HEK293 (cell line): ENCODE measurements around the gene HIVEP2.

Experiments used
- BCL11B ChIP-seq: fragments of 450-650 bp; formaldehyde crosslinking; IDR thresholded peaks from 2 replicates; pipeline ENCODE4 v1.5.1; 2016; ENCODE audit warnings: low read depth, missing biosample characterization, missing genetic modification characterization
- GLIS2 ChIP-seq: fragments of 450-650 bp; formaldehyde crosslinking; IDR thresholded peaks from 2 replicates; pipeline ENCODE4 v1.5.1; 2016; ENCODE audit warnings: missing biosample characterization, missing genetic modification characterization
- IKZF3 ChIP-seq: fragments of 450-650 bp; IDR thresholded peaks from 2 replicates; pipeline ENCODE4 v1.5.0; 2018; ENCODE audit warnings: missing biosample characterization, mild to moderate bottlenecking, missing genetic modification characterization, moderate library complexity
- KLF16 ChIP-seq: fragments of 450-650 bp; formaldehyde crosslinking; IDR thresholded peaks from 2 replicates; pipeline ENCODE4 v1.5.1; 2017; ENCODE audit warnings: missing biosample characterization, missing genetic modification characterization
- MEIS1 ChIP-seq: sonication (generic); formaldehyde crosslinking; IDR thresholded peaks from 2 replicates; pipeline ENCODE4 v1.8.1; 2022; ENCODE audit warnings: missing genetic modification reagents, mild to moderate bottlenecking, borderline replicate concordance
- MYNN ChIP-seq: fragments of 450-650 bp; formaldehyde crosslinking; IDR thresholded peaks from 2 replicates; pipeline ENCODE4 v1.5.1; 2016; ENCODE audit warnings: missing biosample characterization, missing genetic modification characterization, borderline replicate concordance
- OSR2 ChIP-seq: fragments of 450-650 bp; formaldehyde crosslinking; IDR thresholded peaks from 2 replicates; pipeline ENCODE4 v1.5.1; 2016; ENCODE audit warnings: missing biosample characterization, missing genetic modification characterization
- SCRT1 ChIP-seq: fragments of 450-650 bp; formaldehyde crosslinking; IDR thresholded peaks from 2 replicates; pipeline ENCODE4 v1.5.1; 2016; ENCODE audit warnings: missing biosample characterization, missing genetic modification characterization, borderline replicate concordance
- SP3 ChIP-seq: fragments of 450-650 bp; formaldehyde crosslinking; IDR thresholded peaks from 2 replicates; pipeline ENCODE4 v1.5.1; 2016; ENCODE audit warnings: missing biosample characterization, missing genetic modification characterization
- TCF7L2 ChIP-seq: IDR thresholded peaks from 2 replicates; pipeline ENCODE4 v1.6.1; 2011; ENCODE audit warnings: low read depth, mild to moderate bottlenecking, inconsistent platforms, low read length, moderate library complexity, borderline replicate concordance
- TSHZ1 ChIP-seq: fragments of 450-650 bp; formaldehyde crosslinking; IDR thresholded peaks from 2 replicates; pipeline ENCODE4 v1.5.1; 2016; ENCODE audit warnings: missing biosample characterization, missing genetic modification characterization, borderline replicate concordance
- ZBTB49 ChIP-seq: fragments of 450-650 bp; formaldehyde crosslinking; IDR thresholded peaks from 2 replicates; pipeline ENCODE4 v1.5.1; 2016; ENCODE audit warnings: missing biosample characterization, missing genetic modification characterization, low read depth
- ZIC2 ChIP-seq: fragments of 450-650 bp; formaldehyde crosslinking; IDR thresholded peaks from 2 replicates; pipeline ENCODE4 v1.5.1; 2016; ENCODE audit warnings: missing biosample characterization, missing genetic modification characterization
- ZNF19 ChIP-seq: fragments of 450-650 bp; formaldehyde crosslinking; IDR thresholded peaks from 2 replicates; pipeline ENCODE4; 2016; ENCODE audit warnings: missing biosample characterization, missing genetic modification characterization, low read depth
- ZNF211 ChIP-seq: fragments of 450-650 bp; formaldehyde crosslinking; IDR thresholded peaks from 2 replicates; pipeline ENCODE4 v1.5.1; 2016; ENCODE audit warnings: low read depth, missing biosample characterization, missing genetic modification characterization
- ZNF214 ChIP-seq: fragments of 450-650 bp; formaldehyde crosslinking; IDR thresholded peaks from 2 replicates; pipeline ENCODE4 v1.5.1; 2017; ENCODE audit warnings: missing biosample characterization, mild to moderate bottlenecking, missing genetic modification characterization, borderline replicate concordance
- ZNF23 ChIP-seq: fragments of 450-650 bp; formaldehyde crosslinking; IDR thresholded peaks from 2 replicates; pipeline ENCODE4 v1.5.1; 2016; ENCODE audit warnings: missing biosample characterization, missing genetic modification characterization, borderline replicate concordance
- ZNF239 ChIP-seq: fragments of 450-650 bp; formaldehyde crosslinking; IDR thresholded peaks from 2 replicates; pipeline ENCODE4 v1.5.1; 2016; ENCODE audit warnings: missing biosample characterization, missing genetic modification characterization
- ZNF24 ChIP-seq: fragments of 450-650 bp; formaldehyde crosslinking; IDR thresholded peaks from 2 replicates; pipeline ENCODE4 v1.5.1; 2016; ENCODE audit warnings: missing biosample characterization, missing genetic modification characterization
- ZNF266 ChIP-seq: fragments of 450-650 bp; formaldehyde crosslinking; IDR thresholded peaks from 2 replicates; pipeline ENCODE4 v1.5.1; 2016; ENCODE audit warnings: missing biosample characterization, missing genetic modification characterization, low read depth
- ZNF335 ChIP-seq: fragments of 450-650 bp; formaldehyde crosslinking; conservative IDR thresholded peaks from 2 replicates; pipeline ENCODE4 v1.5.1; 2016; ENCODE audit warnings: missing biosample characterization, missing genetic modification characterization
- ZNF501 ChIP-seq: fragments of 450-650 bp; formaldehyde crosslinking; IDR thresholded peaks from 2 replicates; pipeline ENCODE4 v1.5.1; 2016; ENCODE audit warnings: missing biosample characterization, missing genetic modification characterization
- ZNF529 ChIP-seq: fragments of 450-650 bp; formaldehyde crosslinking; IDR thresholded peaks from 2 replicates; pipeline ENCODE4 v1.5.1; 2017; ENCODE audit warnings: missing genetic modification characterization, missing biosample characterization; ENCODE audit not compliant: insufficient replicate concordance
- ZNF548 ChIP-seq: fragments of 450-650 bp; formaldehyde crosslinking; IDR thresholded peaks from 2 replicates; pipeline ENCODE4 v1.5.1; 2016; ENCODE audit warnings: missing biosample characterization, missing genetic modification characterization
- ZNF560 ChIP-seq: fragments of 450-650 bp; formaldehyde crosslinking; IDR thresholded peaks from 2 replicates; pipeline ENCODE4 v1.5.1; 2017; ENCODE audit warnings: missing biosample characterization, missing genetic modification characterization, borderline replicate concordance
- ZNF623 ChIP-seq: fragments of 450-650 bp; formaldehyde crosslinking; IDR thresholded peaks from 2 replicates; pipeline ENCODE4 v1.5.1; 2016; ENCODE audit warnings: missing biosample characterization, missing genetic modification characterization
- ZNF776 ChIP-seq: fragments of 450-650 bp; formaldehyde crosslinking; IDR thresholded peaks from 2 replicates; pipeline ENCODE4 v1.5.0; 2017; ENCODE audit warnings: missing biosample characterization, missing genetic modification characterization, borderline replicate concordance
- ZNF777 ChIP-seq: fragments of 450-650 bp; formaldehyde crosslinking; IDR thresholded peaks from 2 replicates; pipeline ENCODE4 v1.5.1; 2017; ENCODE audit warnings: missing biosample characterization, missing genetic modification characterization, borderline replicate concordance
- ZNF837 ChIP-seq: fragments of 450-650 bp; formaldehyde crosslinking; IDR thresholded peaks from 2 replicates; pipeline ENCODE4 v1.5.1; 2016; ENCODE audit warnings: missing biosample characterization, missing genetic modification characterization
- TF ChIP-seq, protein P1 (sequence below): fragments of 450-650 bp; IDR thresholded peaks from 2 replicates; pipeline ENCODE4 v1.5.1; 2018; ENCODE audit warnings: missing biosample characterization, missing genetic modification characterization
- TF ChIP-seq, protein P2 (sequence below): fragments of 450-650 bp; formaldehyde crosslinking; IDR thresholded peaks from 2 replicates; pipeline ENCODE4 v1.5.1; 2016; ENCODE audit warnings: missing biosample characterization, missing genetic modification characterization
- TF ChIP-seq, protein P3 (sequence below): fragments of 450-650 bp; formaldehyde crosslinking; IDR thresholded peaks from 2 replicates; pipeline ENCODE4 v1.5.1; 2016; ENCODE audit warnings: missing biosample characterization, missing genetic modification characterization

The HIVEP2 gene

DNA sequence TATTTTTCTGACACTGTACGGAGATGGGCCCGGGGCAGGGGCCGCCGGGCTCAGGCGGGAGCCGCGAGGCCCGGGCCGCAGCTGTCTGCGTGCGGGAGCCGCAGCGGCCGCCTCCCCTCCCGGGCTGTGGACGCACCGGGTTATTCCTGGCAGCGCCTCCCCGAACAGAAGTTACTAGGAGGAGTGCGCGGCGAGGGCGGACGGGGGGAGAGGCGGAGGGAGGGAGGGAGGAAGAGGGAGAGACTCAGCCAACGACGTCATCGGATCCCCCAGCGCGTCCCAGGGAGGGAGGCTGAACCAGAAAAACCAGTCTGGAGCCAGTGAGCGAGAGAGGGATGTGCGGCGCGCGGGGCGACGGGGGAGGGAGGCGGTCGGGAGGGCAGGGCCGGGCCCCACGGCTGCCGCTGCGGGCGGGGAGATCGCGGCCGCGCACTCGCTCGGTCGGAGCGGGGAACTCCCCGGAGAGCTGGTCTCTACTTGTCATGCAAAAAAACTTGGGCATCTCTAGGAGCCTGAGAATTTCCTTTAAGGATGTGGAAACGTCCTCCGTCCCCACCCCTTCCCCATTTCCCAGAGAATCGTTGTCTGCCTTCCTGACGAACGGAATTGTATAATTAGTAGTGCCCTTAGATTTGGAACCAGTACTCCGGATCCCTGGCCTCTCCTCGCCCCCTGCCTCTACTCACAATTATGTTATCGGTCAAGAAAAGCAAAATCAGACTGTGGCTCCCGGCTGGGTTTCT is 1.4 kb upstream of the HIVEP2 start (continued):
- TF ChIP-seq ZNF548, result no peak
- no peak for TF ChIP-seq ZNF777 (tag by site-specific recombination)
- TF ChIP-seq, protein P1, sequence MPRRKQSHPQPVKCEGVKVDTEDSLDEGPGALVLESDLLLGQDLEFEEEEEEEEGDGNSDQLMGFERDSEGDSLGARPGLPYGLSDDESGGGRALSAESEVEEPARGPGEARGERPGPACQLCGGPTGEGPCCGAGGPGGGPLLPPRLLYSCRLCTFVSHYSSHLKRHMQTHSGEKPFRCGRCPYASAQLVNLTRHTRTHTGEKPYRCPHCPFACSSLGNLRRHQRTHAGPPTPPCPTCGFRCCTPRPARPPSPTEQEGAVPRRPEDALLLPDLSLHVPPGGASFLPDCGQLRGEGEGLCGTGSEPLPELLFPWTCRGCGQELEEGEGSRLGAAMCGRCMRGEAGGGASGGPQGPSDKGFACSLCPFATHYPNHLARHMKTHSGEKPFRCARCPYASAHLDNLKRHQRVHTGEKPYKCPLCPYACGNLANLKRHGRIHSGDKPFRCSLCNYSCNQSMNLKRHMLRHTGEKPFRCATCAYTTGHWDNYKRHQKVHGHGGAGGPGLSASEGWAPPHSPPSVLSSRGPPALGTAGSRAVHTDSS (tag by site-specific recombination), result no peak
- no peak for TF ChIP-seq ZNF23 (tag by site-specific recombination)
- TF ChIP-seq ZNF19 (tag by site-specific recombination), result no peak
- no peak for TF ChIP-seq ZNF214 (tag by site-specific recombination)
- peak; percentile 25; the same call in 1 of the 2 replicates for TF ChIP-seq ZIC2 (tag by site-specific recombination)
- TF ChIP-seq ZNF560 (tag by site-specific recombination), result no peak
- TF ChIP-seq IKZF3 (tag by site-specific recombination), result peak; percentile 86
- TF ChIP-seq ZNF529 (tag by site-specific recombination), result no peak
- no peak for TF ChIP-seq TSHZ1
- peak; percentile 44; the same call in 1 of the 2 replicates for TF ChIP-seq ZNF335 (tag by site-specific recombination)
- TF ChIP-seq ZNF501 (tag by site-specific recombination), result no peak
- no peak for TF ChIP-seq ZNF623 (tag by site-specific recombination)
- TF ChIP-seq MEIS1, result no peak
- peak; percentile 69 for TF ChIP-seq SP3
- TF ChIP-seq GLIS2 (tag by site-specific recombination), result peak; percentile 97
- TF ChIP-seq ZNF239 (tag by site-specific recombination), result no peak
- no peak for TF ChIP-seq ZNF24 (tag by site-specific recombination)
- TF ChIP-seq OSR2 (tag by site-specific recombination), result peak; percentile 69
- TF ChIP-seq ZNF211 (tag by site-specific recombination), result no peak
- TF ChIP-seq ZBTB49, result no peak
- no peak; the same call in 1 of the 2 replicates for TF ChIP-seq BCL11B
- no peak for TF ChIP-seq ZNF266 (tag by site-specific recombination)
- no peak for TF ChIP-seq SCRT1 (tag by site-specific recombination)
- no peak for TF ChIP-seq TCF7L2
- TF ChIP-seq KLF16 (tag by site-specific recombination), result peak; percentile 64
- TF ChIP-seq, protein P2, sequence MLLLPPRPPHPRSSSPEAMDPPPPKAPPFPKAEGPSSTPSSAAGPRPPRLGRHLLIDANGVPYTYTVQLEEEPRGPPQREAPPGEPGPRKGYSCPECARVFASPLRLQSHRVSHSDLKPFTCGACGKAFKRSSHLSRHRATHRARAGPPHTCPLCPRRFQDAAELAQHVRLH (tag by site-specific recombination), result no peak
- TF ChIP-seq MYNN (tag by site-specific recombination), result no peak
- no peak for TF ChIP-seq ZNF837 (tag by site-specific recombination)
- no peak for TF ChIP-seq ZNF776 (tag by site-specific recombination)
- TF ChIP-seq, protein P3, sequence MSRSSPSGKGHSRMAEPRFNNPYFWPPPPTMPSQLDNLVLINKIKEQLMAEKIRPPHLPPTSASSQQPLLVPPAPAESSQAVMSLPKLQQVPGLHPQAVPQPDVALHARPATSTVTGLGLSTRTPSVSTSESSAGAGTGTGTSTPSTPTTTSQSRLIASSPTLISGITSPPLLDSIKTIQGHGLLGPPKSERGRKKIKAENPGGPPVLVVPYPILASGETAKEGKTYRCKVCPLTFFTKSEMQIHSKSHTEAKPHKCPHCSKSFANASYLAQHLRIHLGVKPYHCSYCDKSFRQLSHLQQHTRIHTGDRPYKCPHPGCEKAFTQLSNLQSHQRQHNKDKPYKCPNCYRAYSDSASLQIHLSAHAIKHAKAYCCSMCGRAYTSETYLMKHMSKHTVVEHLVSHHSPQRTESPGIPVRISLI (tag by site-specific recombination), result no peak
